HG03103 (cell line): Measurements from ENCODE around the gene DYRK1A.

ENCODE experiments used
- ATAC-seq: cut with Tn5 transposase; IDR thresholded peaks from one replicate; pipeline ENCODE4 v1.9.1; 2021; ENCODE audit warnings: low read depth; ENCODE audit not compliant: unreplicated experiment

DYRK1A gene

GRCh38 chr21:37364722-37365121 lies 1.9 kb upstream of the DYRK1A start:
- ATAC-seq = no peak

- peak; percentile 14 for ATAC-seq
Measured at GRCh38 chr21:37365517-37366481, 774 bp upstream of the DYRK1A start.

DNA sequence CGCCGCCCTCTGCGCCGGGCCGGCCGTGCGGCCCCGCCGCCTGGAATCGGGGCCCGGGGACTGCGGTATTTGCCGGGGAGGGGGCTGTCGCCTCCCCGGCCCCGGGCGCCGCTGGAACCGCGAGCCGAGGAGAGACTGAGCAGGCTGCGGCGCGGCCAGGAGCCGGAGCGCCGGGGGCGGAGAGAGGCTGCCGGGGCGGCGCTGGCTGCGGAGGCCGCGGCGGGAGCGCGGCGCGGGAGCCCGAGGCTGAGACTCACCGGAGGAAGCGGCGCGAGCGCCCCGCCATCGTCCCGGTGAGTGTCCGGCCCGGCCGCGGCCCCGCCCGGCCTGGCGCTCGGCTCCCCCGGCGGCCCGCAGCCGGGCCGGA lies 746 bp downstream of the DYRK1A start:
- no peak for ATAC-seq

GRCh38 chr21:37367703-37368540 lies 1.3 kb downstream of the DYRK1A start:
- no peak for ATAC-seq

GRCh38 chr21:37368541-37369279 lies 2.1 kb downstream of the DYRK1A start:
- ATAC-seq = no peak

GRCh38 chr21:37369307-37369854 lies 2.8 kb downstream of the DYRK1A start:
- ATAC-seq = no peak

- ATAC-seq = no peak
Measured at GRCh38 chr21:37370152-37371040, 3.8 kb downstream of the DYRK1A start.

DNA sequence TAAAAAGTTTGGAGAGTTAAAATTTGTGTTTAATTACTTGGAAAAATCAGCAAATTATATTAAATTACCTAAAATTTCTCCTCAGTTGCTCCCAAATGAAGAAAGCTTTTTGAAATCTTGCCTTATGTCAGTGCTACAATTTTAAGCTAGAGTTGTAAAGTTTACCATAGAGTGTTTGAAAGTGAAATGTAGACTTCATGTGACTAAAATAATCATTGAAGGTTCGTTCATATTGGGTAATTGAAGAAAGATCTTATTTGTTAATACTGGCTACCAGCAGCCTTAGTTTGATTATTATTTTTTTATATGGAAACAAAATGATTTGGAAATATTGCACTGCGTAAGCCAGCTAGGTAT lies 4.4 kb downstream of the DYRK1A start:
- no peak for ATAC-seq

DNA sequence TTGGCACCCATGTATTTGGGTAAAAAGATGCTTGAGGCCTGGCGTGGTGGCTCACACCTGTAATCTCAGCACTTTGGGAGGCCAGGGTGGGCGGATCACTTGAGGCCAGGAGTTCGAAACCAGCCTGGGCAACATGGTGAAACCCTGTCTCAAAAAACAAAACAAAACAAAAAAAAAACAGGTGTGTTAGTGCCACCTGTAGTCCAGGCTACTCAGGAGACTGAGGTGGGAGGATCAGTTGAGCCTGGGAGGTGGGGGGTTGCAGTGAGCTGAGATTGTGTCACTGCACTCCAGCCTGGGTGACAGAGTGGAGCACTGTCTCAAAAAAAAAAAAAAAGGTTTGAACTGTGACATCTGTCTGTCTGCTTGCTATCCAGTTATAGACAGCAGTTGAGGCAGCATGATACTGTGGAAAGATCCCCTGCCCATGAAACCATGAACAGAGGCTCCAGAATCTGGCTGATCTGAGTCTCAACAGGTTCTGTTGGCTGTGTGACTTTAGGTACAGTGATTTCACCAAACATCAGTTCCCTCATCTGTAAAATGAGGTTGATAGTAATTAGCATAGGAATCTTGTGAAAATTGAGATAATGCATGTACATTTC lies 5.7 kb downstream of the DYRK1A start:
- ATAC-seq = no peak

- ATAC-seq = no peak
Measured at GRCh38 chr21:37372951-37373350, 6.4 kb downstream of the DYRK1A start.

- ATAC-seq = no peak
Measured at GRCh38 chr21:37373539-37373938, 7.0 kb downstream of the DYRK1A start.

GRCh38 chr21:37374027-37374426 lies 7.5 kb downstream of the DYRK1A start:
- ATAC-seq = no peak

- ATAC-seq = no peak
Measured at GRCh38 chr21:37375866-37376574, 9.4 kb downstream of the DYRK1A start.

- no peak for ATAC-seq
Measured at GRCh38 chr21:37378700-37379139, 12.1 kb downstream of the DYRK1A start.

GRCh38 chr21:37380349-37381323 lies 14.1 kb downstream of the DYRK1A start:
- ATAC-seq = no peak

DNA sequence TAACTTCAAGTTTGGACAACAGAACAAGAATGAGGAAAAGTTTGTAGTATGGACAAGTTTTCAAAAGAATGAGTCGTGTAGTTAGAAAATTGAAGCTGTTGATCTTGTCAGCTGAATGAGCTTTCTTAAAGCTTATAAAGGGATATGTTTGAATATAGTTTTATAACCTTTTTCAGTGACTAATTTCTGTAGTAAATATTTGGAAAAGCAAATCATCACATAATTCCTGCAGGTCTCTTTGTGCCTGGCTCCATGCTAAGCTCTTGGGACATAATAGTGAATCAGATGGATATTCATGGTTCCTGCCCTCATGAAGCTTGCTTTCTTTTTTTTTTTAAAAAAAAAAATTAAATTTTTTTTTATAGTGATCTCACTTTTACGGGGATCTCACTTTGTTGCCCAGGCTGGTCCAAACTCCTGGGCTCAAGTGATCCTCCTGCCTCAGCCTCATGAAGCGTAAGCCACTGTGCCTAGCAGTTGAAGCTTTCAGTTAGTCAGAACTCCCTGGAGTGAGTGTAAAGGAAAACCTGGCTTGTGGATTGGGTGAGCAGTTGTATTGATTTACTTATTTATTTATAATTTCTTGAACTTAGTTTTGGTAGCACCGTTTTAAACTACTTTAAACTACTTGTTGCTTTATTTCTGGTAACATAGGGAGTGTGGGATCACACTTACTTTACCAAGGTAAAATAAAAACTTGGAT lies 15.5 kb downstream of the DYRK1A start:
- no peak for ATAC-seq

GRCh38 chr21:37383086-37383485 lies 16.5 kb downstream of the DYRK1A start:
- ATAC-seq = no peak
